ENCODE data around the gene ARNT2.

ARNT2 gene

GRCh38 chr15:80593486-80594030 lies 189.4 kb downstream of the ARNT2 start:
- ATAC-seq (no peak), DNase-seq (ENCODE audit: low spot score in 2 of 2) (no peak)
- Mint-ChIP-seq H3K9me3 (no peaks in the 10 kb centered on the region), H3K27ac (no peak overlapping the region), H3K4me3 (no peak overlapping the region), H3K36me3 (no peaks in the 10 kb centered on the region), H3K4me1 (no peaks in the 10 kb centered on the region)

GRCh38 chr15:80594091-80594889 lies 190.1 kb downstream of the ARNT2 start:
- no peaks in the 10 kb centered on the region for H3K9me3 Mint-ChIP-seq
- H3K4me3 Mint-ChIP-seq: no peak overlapping the region
- H3K27ac Mint-ChIP-seq: no peak overlapping the region
- ATAC-seq: no peak
- no peak for DNase-seq (ENCODE audit: low spot score in 2 of 2)
- no peaks in the 10 kb centered on the region for H3K36me3 Mint-ChIP-seq
- H3K4me1 Mint-ChIP-seq: no peaks in the 10 kb centered on the region

GRCh38 chr15:80595396-80595795 lies 191.2 kb downstream of the ARNT2 start:
- ATAC-seq: no peak
- H3K27ac Mint-ChIP-seq: no peak overlapping the region
- DNase-seq (ENCODE audit: low spot score in 2 of 2): no peak

GRCh38 chr15:80596521-80596976 lies 192.4 kb downstream of the ARNT2 start:
- H3K4me3 Mint-ChIP-seq: no peak overlapping the region
- ATAC-seq: no peak
- H3K4me1 Mint-ChIP-seq: no peaks in the 10 kb centered on the region
- H3K36me3 Mint-ChIP-seq: no peaks in the 10 kb centered on the region
- H3K9me3 Mint-ChIP-seq: no peaks in the 10 kb centered on the region
- no peak overlapping the region for H3K27ac Mint-ChIP-seq
- DNase-seq (ENCODE audit: low spot score in 2 of 2): no peak

More at GRCh38 chr15:80595396-80595795, 191.2 kb downstream of the ARNT2 start:
- Mint-ChIP-seq H3K4me3 (no peak overlapping the region), H3K4me1 (no peaks in the 10 kb centered on the region), H3K9me3 (no peaks in the 10 kb centered on the region), H3K36me3 (no peaks in the 10 kb centered on the region)

GRCh38 chr15:80597076-80597475 lies 192.9 kb downstream of the ARNT2 start:
- no peaks in the 10 kb centered on the region for H3K9me3 Mint-ChIP-seq
- no peak for DNase-seq (ENCODE audit: low spot score in 2 of 2)
- no peak overlapping the region for H3K4me3 Mint-ChIP-seq
- no peaks in the 10 kb centered on the region for H3K36me3 Mint-ChIP-seq
- ATAC-seq: no peak
- no peak overlapping the region for H3K27ac Mint-ChIP-seq
- H3K4me1 Mint-ChIP-seq: no peaks in the 10 kb centered on the region

GRCh38 chr15:80599359-80599758 lies 195.2 kb downstream of the ARNT2 start:
- Mint-ChIP-seq H3K4me3 (no peak overlapping the region), H3K4me1 (no peaks in the 10 kb centered on the region), H3K27ac (no peak overlapping the region), H3K9me3 (no peaks in the 10 kb centered on the region), H3K36me3 (no peaks in the 10 kb centered on the region)
- DNase-seq (ENCODE audit: low spot score in 2 of 2): no peak
- ATAC-seq: peak; percentile 42

GRCh38 chr15:80600626-80601025 lies 196.4 kb downstream of the ARNT2 start:
- no peaks in the 10 kb centered on the region for H3K9me3 Mint-ChIP-seq
- H3K4me3 Mint-ChIP-seq: no peak overlapping the region
- ATAC-seq (no peak), DNase-seq (ENCODE audit: low spot score in 2 of 2) (no peak)
- H3K4me1 Mint-ChIP-seq: no peaks in the 10 kb centered on the region
- no peak overlapping the region for H3K27ac Mint-ChIP-seq
- no peaks in the 10 kb centered on the region for H3K36me3 Mint-ChIP-seq

GRCh38 chr15:80601256-80601655 lies 197.1 kb downstream of the ARNT2 start:
- Mint-ChIP-seq H3K9me3 (no peaks in the 10 kb centered on the region), H3K27ac (no peak overlapping the region), H3K4me3 (no peak overlapping the region), H3K36me3 (no peaks in the 10 kb centered on the region), H3K4me1 (no peaks in the 10 kb centered on the region)
- ATAC-seq: no peak
- DNase-seq (ENCODE audit: low spot score in 2 of 2): no peak

- H3K36me3 Mint-ChIP-seq: no peaks in the 10 kb centered on the region
- ATAC-seq (no peak), DNase-seq (ENCODE audit: low spot score in 2 of 2) (no peak)
- no peak overlapping the region for H3K4me3 Mint-ChIP-seq
- no peak overlapping the region for H3K27ac Mint-ChIP-seq
- no peaks in the 10 kb centered on the region for H3K4me1 Mint-ChIP-seq
- no peaks in the 10 kb centered on the region for H3K9me3 Mint-ChIP-seq
Measured at GRCh38 chr15:80604583-80605575, 200.7 kb downstream of the ARNT2 start.

- no peaks in the 10 kb centered on the region for H3K9me3 Mint-ChIP-seq
- H3K27ac Mint-ChIP-seq: peak overlapping the region; percentile 34
- H3K36me3 Mint-ChIP-seq: no peaks in the 10 kb centered on the region
- H3K4me1 Mint-ChIP-seq: no peaks in the 10 kb centered on the region
- H3K4me3 Mint-ChIP-seq: no peak overlapping the region
- DNase-seq (ENCODE audit: low spot score in 2 of 2) (no peak), ATAC-seq (no peak)
Measured at GRCh38 chr15:80605591-80606150, 201.5 kb downstream of the ARNT2 start.

GRCh38 chr15:80606511-80607071 lies 202.4 kb downstream of the ARNT2 start:
- Mint-ChIP-seq H3K9me3 (no peaks in the 10 kb centered on the region), H3K4me3 (no peak overlapping the region), H3K27ac (no peak overlapping the region), H3K4me1 (no peaks in the 10 kb centered on the region), H3K36me3 (no peaks in the 10 kb centered on the region)
- DNase-seq (ENCODE audit: low spot score in 2 of 2) (no peak), ATAC-seq (no peak)

GRCh38 chr15:80607287-80607980 lies 203.3 kb downstream of the ARNT2 start:
- DNase-seq (ENCODE audit: low spot score in 2 of 2): no peak
- no peak overlapping the region for H3K27ac Mint-ChIP-seq
- H3K9me3 Mint-ChIP-seq: no peaks in the 10 kb centered on the region
- H3K36me3 Mint-ChIP-seq: no peaks in the 10 kb centered on the region
- H3K4me3 Mint-ChIP-seq: no peak overlapping the region
- ATAC-seq: no peak
- no peaks in the 10 kb centered on the region for H3K4me1 Mint-ChIP-seq

- DNase-seq (ENCODE audit: low spot score in 2 of 2) (no peak), ATAC-seq (no peak)
- Mint-ChIP-seq H3K4me3 (no peak overlapping the region), H3K4me1 (no peaks in the 10 kb centered on the region), H3K9me3 (no peaks in the 10 kb centered on the region), H3K27ac (no peak overlapping the region), H3K36me3 (no peaks in the 10 kb centered on the region)
Measured at GRCh38 chr15:80608688-80609087, 204.5 kb downstream of the ARNT2 start.

GRCh38 chr15:80609091-80609490 lies 204.9 kb downstream of the ARNT2 start:
- no peak for ATAC-seq
- no peaks in the 10 kb centered on the region for H3K4me1 Mint-ChIP-seq
- no peaks in the 10 kb centered on the region for H3K9me3 Mint-ChIP-seq
- no peak overlapping the region for H3K4me3 Mint-ChIP-seq
- H3K27ac Mint-ChIP-seq: no peak overlapping the region
- no peak for DNase-seq (ENCODE audit: low spot score in 2 of 2)
- no peaks in the 10 kb centered on the region for H3K36me3 Mint-ChIP-seq

All from stimulated activated effector memory CD8-positive, alpha-beta T cell treated with anti-CD3 and anti-CD28 coated beads, Interleukin-12 subunit alpha, Interleukin-12 subunit beta, amount 100 ng/mL, for 72 hours (primary cell).